Measurements from ENCODE around the gene INPP4B.

The INPP4B gene

DNA sequence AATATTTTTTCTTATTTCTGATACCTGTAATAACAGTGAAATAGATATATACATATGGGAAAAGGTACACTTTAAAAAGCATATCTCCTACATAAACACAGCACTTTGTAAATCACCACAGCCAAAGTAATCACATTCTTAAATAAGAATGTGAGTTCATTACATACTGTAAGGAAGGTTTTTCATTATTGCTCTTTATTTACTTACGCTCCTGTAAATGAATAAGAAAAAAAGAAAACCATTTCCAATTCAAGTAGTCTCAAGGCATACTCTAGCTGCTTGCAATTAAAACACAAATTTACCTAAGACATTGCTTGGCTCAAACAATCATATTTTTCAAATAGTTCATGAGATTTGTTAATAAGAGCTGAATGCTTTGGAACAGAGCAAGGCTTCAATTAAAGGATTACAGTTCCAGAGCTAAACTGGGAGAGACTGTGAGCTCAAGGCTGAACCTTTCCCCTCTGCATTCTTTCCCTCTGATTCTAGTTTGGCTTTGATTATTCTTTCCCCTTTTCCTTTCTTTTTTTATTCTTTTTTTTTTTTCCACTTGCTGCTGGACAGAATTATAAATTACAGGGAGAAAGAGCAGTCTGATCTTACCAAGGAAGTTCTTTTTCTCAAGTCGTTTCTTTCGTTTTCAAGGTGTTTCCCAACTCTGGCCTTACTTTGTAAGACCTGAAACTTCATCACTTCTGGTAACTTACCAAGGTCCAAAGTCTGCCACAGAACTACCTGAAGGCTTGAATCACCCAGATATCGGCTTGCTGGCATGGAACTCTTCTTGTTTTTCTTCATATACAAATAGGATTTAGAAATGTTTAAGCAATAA is 278.3 kb downstream of the INPP4B start:
- DNase-seq: no peak

DNA sequence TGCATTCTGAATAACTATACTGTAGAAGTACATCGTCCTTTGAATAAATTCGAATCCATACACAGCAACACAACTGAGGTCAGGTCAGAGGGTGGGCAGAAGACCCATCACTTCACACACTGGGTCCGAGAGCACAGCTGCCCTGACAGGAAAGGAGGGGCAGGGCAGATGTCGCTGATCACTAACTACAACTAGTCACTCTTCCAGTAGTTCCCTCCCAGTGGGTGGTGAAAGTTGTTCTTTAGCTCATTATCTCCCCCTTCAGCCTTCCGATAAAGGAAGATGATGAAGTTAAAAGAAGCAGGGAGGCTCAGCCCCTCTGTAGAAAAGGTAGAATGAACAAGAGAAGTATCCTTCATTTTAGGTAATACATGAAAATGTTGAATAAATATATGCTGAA is 278.9 kb downstream of the INPP4B start:
- DNase-seq: peak; percentile 68

DNA sequence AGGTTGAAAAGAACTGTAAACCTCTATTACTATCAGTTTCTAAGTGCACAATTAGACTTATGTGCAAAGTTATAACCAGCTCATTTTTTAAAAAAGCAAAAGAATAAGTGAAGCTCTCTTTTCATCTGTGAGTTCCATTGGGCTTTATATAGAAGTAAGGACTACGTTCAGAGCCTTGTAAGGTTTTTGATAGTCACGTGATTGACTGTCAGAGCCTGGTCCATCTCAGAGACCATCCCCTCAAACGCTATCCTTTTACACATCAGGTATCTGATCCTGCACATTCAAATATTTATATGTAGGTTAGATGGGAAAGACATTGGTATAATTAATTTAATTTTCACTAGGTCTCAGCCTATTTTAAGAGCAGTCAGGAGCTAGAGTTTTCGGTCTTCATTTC is 279.3 kb downstream of the INPP4B start:
- DNase-seq: no peak

DNA sequence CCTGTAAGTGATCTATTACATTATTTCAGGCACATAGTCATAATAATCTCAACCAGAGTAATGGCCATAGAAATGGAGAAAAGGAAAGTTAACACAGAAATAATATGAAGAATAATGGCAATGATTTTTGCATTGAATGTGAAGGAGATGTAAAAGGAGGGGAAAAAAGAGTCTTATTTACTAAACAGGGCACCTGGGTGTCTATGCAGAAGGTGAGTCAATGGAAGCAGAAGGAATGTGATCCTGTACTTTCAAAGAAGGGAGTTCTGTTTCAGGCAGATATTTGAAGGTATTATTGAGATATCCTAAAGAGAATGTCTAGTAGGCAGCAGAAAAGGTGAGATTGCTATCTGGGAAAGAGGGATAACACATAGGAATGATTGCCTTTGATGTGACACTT is 279.9 kb downstream of the INPP4B start:
- no peak for DNase-seq

DNA sequence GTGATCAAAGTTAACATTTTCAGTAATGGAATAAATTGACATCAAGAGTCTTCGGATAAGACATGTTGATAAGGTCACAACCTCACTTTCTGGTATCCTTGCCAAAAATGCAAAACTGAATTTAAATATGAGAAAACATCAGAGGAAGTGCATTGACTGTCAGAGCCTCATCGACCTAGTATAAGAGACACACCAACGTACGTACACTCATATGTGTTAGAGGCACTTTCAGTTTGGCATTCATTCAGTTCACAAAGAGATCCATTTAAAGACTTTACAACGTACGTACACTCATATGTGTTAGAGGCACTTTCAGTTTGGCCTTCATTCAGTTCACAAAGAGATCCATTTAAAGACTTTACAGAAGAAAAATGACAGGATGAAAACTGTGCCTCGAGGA is 280.3 kb downstream of the INPP4B start:
- no peak for DNase-seq

DNA sequence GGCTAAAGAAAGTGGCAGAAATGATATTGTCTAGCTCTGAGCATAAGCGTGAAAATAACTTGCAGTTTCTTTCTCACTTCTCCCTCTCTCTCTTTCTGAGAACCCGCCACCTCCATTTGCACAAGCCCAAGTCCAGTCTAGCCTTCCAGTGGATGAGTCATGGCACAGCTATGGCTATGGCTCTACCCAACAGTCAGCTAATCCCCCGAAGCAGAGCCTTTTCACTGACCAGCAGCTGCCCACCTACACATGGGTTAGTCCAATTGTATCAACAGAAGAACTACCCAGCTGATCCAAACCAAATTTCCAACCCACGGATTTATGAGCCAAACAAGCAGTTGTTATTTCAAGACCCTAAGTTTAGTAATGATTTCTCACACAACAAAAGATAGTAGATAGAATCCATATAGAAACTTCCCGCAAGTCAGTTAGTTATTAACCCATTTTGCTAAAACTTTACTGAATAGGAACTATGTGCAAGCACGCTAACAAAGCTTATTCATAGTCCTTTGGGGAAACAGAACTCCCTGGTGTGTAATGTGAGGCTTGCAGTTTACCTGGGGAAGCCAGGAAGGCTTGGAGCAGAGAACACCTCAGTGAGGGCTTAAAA is 282.3 kb downstream of the INPP4B start:
- no peak for DNase-seq

DNA sequence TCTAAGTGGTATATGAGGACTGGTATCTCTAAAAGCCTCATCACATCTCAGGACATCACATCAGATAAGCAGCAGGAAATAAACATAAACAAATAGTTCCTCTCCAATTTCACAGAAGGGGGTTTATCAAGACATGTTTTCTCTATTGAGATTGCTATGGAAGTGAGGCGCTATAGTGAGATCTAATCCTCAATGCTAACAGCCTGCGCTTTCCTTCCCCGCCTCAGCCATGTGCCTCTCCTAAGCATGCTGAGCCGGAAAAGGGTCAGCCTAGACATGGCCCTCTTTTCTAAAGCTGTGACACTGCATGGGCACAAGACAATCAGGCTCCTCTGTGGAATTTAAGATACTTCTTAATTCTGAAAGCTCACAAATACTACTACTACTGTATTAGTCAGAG is 286.1 kb downstream of the INPP4B start:
- no peak for DNase-seq

DNA sequence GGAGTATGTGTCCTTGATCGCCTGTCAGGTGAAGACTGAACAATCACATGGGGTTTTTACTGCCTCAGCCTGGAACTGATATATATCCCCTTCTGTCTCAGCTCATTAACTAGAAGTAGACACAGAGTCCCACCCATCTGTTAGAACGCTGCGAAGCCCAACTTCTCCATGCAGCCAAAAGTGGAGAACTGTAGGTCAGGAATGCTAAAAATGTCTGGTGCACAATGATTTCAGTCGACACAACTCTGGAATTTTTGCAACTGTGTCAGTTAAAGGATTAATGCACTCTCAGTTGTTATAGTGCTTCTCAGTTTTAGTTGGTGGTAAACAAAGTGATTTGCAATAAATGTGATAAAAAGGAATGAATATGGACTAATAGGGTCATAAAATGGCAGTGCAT is 287.2 kb downstream of the INPP4B start:
- DNase-seq: no peak

DNA sequence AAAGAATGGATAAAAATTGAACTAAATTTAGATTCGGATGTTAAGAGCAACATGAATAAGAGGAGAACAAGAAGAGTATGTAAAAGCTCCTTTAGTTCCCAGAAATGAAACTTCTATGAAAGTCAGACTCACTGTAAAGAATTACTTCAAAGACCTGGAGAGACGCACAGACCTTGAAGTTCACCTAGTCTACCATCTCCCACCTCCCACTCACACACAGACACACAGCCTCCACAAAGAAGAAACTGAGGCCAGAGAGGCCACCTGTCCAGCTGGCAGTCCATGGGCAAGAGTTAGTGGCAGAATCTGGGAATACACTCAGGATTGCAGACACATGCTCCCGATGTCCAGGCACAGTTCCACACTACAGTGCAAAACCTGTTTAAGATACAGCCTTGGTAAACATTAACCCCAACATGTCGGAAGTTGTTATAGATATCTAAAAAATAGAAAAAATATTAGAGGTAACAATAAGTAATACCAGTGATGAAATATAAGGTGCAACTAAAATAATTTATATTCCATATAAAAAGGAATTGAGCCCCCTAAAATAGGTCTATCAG is 288.8 kb downstream of the INPP4B start:
- no peak for DNase-seq

DNA sequence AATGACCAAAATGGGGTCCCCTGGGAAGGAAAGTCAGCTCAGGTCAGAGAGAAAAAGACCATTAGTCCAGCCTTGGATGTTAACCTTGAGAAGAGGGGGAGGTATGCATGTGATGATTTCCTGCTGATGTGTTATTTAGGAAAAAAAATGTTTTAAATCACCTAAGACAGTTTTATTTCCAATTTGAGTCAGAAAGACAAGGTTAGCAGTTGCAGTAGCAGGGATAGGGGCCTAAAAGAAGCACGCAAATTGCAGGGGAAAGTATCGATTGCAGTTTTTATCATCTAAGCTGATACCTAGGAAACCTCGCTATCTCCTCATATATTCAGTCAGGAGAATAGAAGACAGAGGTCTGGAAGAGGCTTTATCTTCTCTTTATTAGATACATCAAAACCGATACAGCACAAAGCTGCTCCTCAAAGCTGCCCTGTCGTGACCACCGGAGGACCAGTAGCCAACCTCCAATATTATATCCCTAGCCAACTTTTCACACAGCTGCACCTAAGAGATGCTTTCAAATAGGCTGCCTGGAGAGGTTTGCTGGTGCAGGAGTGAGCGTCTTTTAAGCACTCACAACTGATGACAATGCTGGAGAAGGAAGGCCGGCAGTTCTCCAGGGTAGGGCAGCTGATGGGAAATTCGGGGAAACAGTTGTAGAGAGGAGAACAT is 289.4 kb downstream of the INPP4B start:
- no peak for DNase-seq

DNA sequence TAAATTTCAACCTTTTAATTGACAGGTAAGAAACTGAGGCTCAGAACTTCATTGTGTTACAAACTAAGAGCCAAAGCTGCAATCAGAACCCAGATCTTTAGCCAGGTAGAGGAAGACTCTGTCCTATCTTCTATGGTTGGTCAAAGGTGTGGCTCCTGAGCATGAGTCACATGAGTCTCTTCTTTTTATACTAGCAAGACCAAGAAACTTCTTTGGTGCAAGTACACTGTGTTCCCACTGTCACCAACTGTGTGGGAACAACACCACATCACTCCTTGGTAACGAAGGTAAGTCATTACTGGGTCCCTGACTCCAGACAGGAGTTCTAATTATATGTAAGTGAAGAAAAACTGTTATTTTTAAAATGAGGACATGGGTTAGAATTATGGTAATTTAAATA is 290.1 kb downstream of the INPP4B start:
- no peak for DNase-seq

DNA sequence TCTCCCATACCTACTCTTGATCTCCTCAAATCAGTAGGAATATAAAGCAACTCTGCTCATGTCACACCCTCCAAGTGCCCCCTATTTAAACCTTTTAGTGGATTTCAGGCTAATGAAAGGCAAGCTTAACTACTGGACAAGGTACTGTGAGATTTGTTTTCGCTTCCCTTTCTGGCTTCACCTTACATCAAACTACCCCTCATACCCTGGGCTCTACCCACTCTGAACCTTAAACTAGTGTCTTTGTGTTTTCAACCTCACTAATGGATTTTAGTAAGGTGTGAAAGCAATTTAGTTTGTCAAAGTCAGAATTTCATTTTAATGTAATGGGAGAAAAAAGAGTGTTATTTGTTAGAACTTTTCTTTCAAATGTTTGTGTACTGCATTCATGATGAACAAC is 291.7 kb downstream of the INPP4B start:
- no peak for DNase-seq

DNA sequence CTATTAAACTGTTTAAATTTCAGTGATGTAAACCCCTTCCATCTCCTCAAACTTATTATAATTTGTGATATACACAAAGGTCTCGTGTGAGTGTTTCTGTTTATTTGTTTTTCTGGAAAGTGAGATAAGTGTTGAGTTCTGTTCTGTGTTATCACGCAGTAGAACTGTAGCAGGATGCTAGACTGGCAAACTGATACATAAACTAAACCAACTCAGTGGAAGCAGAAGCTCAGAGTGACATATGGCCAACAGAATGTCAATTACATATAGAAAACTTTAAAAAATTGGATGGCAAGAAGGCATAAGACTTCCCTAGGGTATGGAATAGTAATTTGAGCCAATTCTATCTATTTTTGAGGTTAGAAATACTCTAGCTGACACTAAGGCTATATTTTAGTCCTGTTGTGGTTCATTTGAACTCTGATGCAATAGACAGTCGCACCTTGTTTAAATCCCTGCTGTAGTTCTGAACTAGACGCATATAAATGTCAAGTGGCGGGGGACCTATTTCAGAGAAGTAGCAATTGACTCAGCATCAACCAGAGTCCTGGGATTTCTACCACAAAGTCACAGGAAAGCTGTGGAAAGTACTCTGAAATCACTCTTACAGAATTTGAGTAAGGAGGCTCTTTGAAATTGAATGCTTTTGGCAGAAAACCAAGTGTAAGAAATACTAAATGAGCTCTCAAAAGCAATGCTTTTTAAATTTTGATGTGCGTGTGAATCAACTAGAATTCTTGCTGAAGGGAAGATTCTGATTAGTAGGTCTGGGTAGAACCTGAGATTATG is 294.4 kb downstream of the INPP4B start:
- no peak for DNase-seq

DNA sequence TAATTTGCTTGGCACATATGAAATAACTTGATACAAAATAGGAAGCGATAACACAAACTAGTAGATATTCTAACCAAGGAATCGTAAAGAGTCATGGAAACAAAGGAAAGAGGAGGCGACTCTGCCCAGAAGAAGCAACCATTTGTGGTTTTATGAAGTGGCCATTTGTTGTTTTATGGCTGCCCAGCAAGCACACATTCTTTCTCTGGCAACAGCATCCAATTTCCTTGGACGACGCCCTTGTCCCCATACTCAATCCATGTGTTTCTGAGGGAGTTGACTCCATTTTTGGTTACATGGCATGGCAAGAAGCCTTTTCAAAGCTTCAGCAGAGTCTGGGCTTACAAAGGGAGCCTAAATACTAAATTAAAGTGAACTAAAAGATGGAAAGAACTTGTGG is 295.1 kb downstream of the INPP4B start:
- no peak for DNase-seq

DNA sequence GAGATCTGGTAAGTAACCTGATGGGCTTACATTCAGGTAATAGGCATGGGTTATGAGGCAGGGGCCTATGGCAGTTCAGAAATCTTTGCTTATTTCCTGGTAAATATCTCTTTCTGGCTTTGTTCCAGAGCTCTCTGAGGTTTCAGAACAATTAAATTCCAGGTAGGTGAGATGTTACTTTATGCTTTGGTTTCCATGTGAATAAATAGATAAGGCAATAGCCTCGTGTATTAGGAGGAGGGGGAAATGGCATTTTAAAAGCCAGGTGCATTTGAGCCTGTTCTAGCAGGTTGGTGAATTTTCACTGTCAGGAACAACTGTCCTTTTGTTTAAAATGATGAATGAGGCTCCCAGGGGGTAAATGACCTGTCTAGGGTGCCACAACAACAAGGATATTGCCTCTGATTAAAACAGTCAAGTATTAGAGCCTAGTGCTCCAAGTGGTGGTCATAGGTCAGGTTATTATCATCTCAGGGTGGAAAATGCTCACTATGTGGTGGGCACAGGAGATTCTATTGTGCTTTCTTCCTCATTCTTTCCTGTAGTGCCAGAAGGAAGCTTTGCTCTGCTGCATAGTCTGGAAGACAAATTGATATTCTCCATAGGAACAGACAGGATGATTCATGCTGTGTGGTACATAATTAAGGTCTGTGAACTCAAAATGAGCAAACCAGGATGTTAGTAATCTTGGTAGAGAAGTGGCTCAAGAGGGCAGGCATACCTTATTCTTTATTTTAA is 296.2 kb downstream of the INPP4B start:
- no peak for DNase-seq

DNA sequence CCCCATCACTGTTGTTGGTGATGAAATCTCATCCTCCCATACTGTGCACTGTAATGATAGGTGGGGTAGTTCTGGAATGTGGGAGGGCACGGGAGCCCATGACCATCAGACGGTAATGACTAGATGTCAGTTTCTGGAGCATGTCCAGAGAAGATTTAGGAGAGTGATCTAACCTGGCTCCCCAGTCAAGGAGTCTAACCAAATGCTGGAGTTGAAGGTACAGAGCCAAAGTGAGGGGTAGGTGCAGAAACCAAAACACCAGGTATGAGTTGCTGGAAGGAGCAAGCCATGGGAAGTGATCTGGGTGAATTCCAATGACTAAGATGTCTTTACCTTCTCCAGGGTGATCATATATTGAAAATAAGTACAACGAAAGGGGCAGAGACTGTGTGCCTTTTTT is 296.9 kb downstream of the INPP4B start:
- DNase-seq: no peak

DNA sequence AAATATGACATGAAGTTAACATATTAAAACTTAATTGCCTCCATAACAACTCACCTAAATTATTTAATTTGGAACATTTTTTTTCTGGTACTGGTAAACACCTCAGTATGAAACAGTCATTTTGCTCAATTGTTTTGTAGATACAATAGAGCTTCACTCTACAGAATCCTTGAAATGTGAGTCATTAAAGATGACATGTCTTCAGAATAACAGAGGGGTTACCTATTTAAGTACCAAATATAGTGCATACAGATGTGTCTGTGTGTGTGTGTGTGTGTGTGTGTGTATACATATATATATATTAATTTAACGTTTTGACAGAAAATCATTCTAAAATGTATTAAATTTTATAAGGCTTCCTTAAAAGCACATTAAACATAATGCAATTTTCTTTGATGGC is 297.6 kb downstream of the INPP4B start:
- no peak for DNase-seq

DNA sequence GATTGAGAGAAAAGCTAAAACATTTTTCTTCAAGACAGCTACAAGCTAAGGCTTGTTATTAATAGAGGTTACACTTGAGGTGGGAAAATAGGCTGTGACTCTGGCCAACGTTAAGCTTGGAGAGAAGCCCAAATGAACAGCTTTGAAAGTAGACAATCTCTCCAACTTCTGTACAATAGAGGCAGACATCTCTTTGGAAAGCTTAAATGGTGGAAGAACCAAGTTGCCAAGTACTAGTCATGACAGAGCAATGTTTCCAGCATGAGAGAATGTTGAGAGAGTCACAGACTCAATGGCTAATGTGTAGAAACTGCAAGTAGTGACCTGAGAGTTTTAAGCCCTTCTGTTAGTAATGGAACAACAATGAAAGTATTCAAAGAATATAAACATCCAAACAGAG is 298.1 kb downstream of the INPP4B start:
- DNase-seq: no peak

DNA sequence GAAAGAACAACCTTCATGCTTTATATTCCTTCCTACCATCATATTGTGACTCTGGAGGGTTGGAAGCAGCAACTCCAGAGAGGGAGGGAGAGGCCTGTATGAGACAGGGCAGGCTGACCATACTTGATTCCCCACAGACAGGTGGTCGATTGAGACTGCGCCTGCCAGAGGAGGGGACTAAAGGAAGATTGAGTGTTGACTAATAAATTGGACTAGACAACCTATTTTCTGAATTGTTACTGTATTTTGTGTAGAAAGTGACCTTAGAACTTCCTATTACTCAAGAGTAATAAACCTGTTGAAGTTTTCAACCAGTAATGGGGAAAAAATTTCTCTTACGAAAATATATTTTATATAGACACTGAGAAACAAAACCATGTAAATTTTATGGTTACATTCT is 301.5 kb downstream of the INPP4B start:
- no peak for DNase-seq

DNA sequence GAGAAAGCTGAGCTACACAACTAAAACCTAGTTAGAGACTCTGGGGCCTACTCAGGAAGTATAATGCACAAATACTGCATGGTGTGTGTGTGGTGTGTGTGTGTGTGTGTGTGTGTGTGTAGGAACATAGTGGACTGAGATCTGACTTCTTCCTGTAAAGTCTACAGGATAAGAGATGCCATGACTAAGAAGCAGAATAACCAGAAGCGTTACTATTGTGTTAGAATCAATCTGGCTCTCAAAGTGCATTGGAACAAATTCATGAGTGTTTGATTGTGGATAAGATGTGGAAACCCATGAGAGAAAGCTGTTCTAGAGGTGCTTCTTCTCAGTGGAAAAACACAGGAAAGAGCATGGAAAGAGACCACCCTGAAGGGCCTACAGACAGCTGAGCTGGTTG is 302.1 kb downstream of the INPP4B start:
- DNase-seq: no peak

DNA sequence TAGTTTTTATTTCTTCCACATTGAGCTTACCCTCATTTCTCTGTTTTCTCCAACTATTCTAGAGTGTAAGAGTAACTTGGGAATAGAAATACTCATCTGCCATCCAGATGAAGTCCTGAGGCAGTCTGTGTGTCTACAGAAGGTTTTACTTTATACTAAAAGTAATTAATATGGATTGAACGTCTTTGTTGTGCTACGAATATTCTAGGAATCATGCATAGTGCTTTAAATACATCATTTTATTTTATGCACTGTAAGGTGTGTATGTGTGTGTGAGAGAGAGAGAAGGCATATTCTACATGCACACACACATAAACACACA is 305.7 kb downstream of the INPP4B start:
- no peak for DNase-seq

DNA sequence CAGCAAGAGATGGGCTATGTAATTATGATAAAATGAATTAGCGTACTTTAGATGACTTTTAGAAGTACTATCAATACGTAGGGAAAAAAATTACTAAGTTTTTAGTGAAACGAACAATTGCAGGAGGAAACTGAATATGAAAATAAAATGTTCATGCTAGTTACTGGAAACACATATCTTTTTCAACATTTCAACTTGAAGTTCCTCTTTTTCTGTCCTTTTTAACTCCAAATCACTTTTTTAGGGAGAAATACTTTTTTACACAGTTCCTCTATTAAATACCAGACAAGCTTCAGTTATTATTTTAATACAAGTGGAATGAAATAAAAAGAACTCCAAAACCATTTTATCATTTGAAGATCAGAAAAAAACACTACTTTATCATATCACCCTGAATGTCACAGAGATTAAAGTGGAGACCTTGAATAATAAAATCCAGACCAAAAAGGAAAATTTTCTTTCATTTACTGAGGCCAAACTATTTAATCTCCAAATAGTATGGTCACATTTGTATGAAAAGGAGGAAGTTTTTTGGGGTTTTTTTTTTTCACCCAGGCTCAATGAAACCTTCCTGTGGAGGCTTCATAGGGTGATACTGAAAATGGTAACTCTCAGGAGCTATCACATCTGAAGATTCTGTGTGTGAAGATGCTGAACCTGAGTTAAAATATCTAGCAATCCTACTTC is 306.2 kb downstream of the INPP4B start:
- DNase-seq: no peak

Data from stimulated activated CD4-positive, alpha-beta T cell treated with anti-CD3 and anti-CD28 coated beads, Interleukin-15, amount 100 ng/mL, for 24 hours (primary cell).